ENCODE results near the gene OVOL1.

DNA sequence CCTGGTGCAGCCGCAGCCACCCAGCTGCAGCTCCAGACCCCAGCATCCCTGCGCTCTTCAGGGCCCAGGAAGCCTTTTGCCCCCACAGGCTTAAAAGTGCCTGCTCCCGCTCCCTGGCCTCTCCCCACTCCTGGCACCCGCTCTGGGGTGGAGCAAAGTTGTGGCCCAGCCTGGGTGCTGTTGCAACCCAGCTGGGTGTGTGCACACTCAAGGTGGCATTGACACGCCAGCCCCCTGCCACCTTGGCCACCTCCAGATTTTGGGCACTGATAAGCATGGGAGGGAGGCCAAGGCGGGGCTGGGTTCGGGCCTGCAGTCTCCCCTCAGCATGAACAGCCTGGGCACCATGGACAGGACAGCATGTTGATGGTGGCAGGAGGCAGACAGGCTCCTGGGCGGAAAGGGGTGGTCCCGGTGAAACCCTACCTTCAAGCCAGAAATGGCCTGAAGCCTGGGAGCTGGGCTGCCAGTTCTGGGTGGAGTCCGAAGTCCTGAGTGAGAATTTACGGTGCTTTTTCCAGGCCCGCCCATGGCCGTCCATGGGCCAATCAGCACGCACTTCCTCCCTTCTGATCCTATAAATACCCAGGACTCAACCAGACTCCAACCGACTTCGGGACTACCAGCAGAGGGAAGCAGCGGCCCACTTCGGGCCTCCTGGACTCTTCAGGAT is 42.7 kb upstream of the OVOL1 start:
- TF ChIP-seq, protein P1, sequence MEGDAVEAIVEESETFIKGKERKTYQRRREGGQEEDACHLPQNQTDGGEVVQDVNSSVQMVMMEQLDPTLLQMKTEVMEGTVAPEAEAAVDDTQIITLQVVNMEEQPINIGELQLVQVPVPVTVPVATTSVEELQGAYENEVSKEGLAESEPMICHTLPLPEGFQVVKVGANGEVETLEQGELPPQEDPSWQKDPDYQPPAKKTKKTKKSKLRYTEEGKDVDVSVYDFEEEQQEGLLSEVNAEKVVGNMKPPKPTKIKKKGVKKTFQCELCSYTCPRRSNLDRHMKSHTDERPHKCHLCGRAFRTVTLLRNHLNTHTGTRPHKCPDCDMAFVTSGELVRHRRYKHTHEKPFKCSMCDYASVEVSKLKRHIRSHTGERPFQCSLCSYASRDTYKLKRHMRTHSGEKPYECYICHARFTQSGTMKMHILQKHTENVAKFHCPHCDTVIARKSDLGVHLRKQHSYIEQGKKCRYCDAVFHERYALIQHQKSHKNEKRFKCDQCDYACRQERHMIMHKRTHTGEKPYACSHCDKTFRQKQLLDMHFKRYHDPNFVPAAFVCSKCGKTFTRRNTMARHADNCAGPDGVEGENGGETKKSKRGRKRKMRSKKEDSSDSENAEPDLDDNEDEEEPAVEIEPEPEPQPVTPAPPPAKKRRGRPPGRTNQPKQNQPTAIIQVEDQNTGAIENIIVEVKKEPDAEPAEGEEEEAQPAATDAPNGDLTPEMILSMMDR (conservative IDR thresholded peaks at IDR 0.05) = peak; percentile 81
- no peak for TF ChIP-seq EZH2 (IDR thresholded peaks at IDR 0.05; ENCODE audit: low read depth)
